K562 (cell line): Measurements from ENCODE around the gene SMIM12. TPM values are rescaled to one million over a fixed set of nuclear protein-coding genes. Genes with fewer than 3 reads are reported as not detected.

Source experiments
- ATAC-seq: fragments of 200-7000 bp; cut with Tn5 transposase; 3 replicates; pipeline ENCODE4 v1.9.1; 2020; ENCODE audit warnings: moderate library complexity
- BruUV-seq: library from RNA; stranded (reverse); fragments of 400-500 nt; replicated peaks from 2 replicates; lab custom pipeline; 2021; lab: Mats Ljungman, UMichigan
- CTCF ChIA-PET: fragments of 300-600 bp; formaldehyde crosslinking; extraction: SDS; loops from one replicate; lab custom pipeline; 2021; ENCODE audit warnings: low intra/inter-chr PET ratio; lab: Yijun Ruan, JAX
- POLR2A ChIA-PET: fragments of 300-600, 350-650 bp; sonication (Branson Sonifier 250); formaldehyde crosslinking; extraction: SDS; loops from one replicate; lab custom pipeline; 2021; ENCODE audit warnings: antibody characterized with exemption, inconsistent platforms; lab: Yijun Ruan, JAX
- DNase-seq, 4 experiments: peaks; one replicate each; pipeline versions ENCODE4 v3.0.0 to v3.0.0-alpha.2; 2011 to 2018; ENCODE audit warnings: low spot score in 3 of 4, mixed read lengths in 3 of 4; ENCODE audit errors: extremely low read depth in 1 of 4
- FAIRE-seq: peaks from 2 replicates; lab custom pipeline; 2011; peaks lifted over from hg19 to GRCh38; lab: Jason Lieb, UNC
- H2AFZ ChIP-seq: 2 replicates; pipeline ENCODE4 v1.6.0; 2011; ENCODE audit warnings: low read depth, low read length, control low read depth, inconsistent platforms
- H3K27ac ChIP-seq: fragments of 200-600 bp; 3 replicates; pipeline ENCODE4 v1.8.0; 2011; ENCODE audit warnings: low read depth, mild to moderate bottlenecking, control low read depth, inconsistent platforms, low read length, moderate library complexity, mixed read lengths; ENCODE audit errors: extremely low read depth
- H3K27me3 ChIP-seq, 2 experiments: fragments of 300-600 bp in 1 of 2; 2 replicates in 1 of 2; 3 replicates in 1 of 2; pipeline versions ENCODE4 v1.6.0 to v1.8.0; 2011; ENCODE audit warnings: inconsistent platforms in 2 of 2, low read length in 2 of 2, mild to moderate bottlenecking in 1 of 2, mixed read lengths in 1 of 2, moderate library complexity in 1 of 2; ENCODE audit not compliant: control insufficient read depth in 2 of 2, insufficient read depth in 2 of 2
- H3K36me3 ChIP-seq: fragments of 300-600 bp; 3 replicates; pipeline ENCODE4 v1.8.0; 2011; ENCODE audit warnings: mild to moderate bottlenecking, low read length, inconsistent platforms; ENCODE audit not compliant: control insufficient read depth, insufficient read depth
- H3K4me1 ChIP-seq, 2 experiments: fragments of 200-600 bp in 1 of 2; replicated peaks in 1 of 2; 2 replicates in 1 of 2; 3 replicates in 1 of 2; pipeline versions ENCODE4 v1.5.1 to v1.8.0; 2011; ENCODE audit warnings: inconsistent platforms in 2 of 2, low read length in 2 of 2, mild to moderate bottlenecking in 1 of 2, mixed read lengths in 1 of 2, moderate library complexity in 1 of 2; ENCODE audit not compliant: control insufficient read depth in 2 of 2, insufficient read depth in 2 of 2
- H3K4me2 ChIP-seq: 2 replicates; pipeline ENCODE4 v1.6.1; 2011; ENCODE audit warnings: low read length, control low read depth, inconsistent platforms, mixed read lengths; ENCODE audit not compliant: insufficient read depth
- H3K4me3 ChIP-seq: fragments of 200-600 bp; sonication (generic), shearing (Covaris generic); 2 replicates; pipeline ENCODE4 v1.5.1; 2016; ENCODE audit warnings: control low read depth, inconsistent platforms
- H3K79me2 ChIP-seq: fragments of 200-600 bp; 3 replicates; pipeline ENCODE4 v1.8.0; 2011; ENCODE audit warnings: low read length, inconsistent platforms; ENCODE audit not compliant: control insufficient read depth, insufficient read depth
- H3K9ac ChIP-seq, 2 experiments: 2 replicates each; pipeline versions ENCODE4 v1.6.0 to v1.6.1; 2011; ENCODE audit warnings: low read depth in 2 of 2, low read length in 2 of 2, control low read depth in 1 of 2, inconsistent platforms in 1 of 2, mild to moderate bottlenecking in 1 of 2, mixed read lengths in 1 of 2; ENCODE audit not compliant: insufficient read depth in 1 of 2
- H3K9me1 ChIP-seq: one replicate; pipeline ENCODE4 v1.6.0; 2011; ENCODE audit warnings: inconsistent platforms, mild to moderate bottlenecking, low read length, moderate library complexity; ENCODE audit not compliant: control insufficient read depth, insufficient read depth
- H3K9me3 ChIP-seq: replicated peaks from 2 replicates; pipeline ENCODE4 v1.5.1; 2011; ENCODE audit warnings: low read depth, low read length, inconsistent platforms; ENCODE audit not compliant: control insufficient read depth, insufficient read depth
- H4K20me1 ChIP-seq: replicated peaks from 2 replicates; pipeline ENCODE4 v1.6.1; 2011; ENCODE audit warnings: low read length, inconsistent platforms, mixed read lengths; ENCODE audit not compliant: control insufficient read depth, insufficient read depth
- ARNT ChIP-seq, 2 experiments: fragments of 450-650 bp; IDR thresholded peaks; 2 replicates each; pipeline ENCODE4 v1.6.1; 2016; ENCODE audit warnings: mild to moderate bottlenecking in 1 of 2
- CEBPB ChIP-seq: fragments of 450-650 bp; IDR thresholded peaks from 2 replicates; pipeline ENCODE4 v1.6.1; 2016; ENCODE audit warnings: missing genetic modification characterization, missing compliant biosample characterization
- HDAC2 ChIP-seq: fragments of 450-650 bp; IDR thresholded peaks from 2 replicates; pipeline ENCODE4 v1.6.1; 2016; ENCODE audit warnings: mild to moderate bottlenecking
- JUND ChIP-seq, 2 experiments: IDR thresholded peaks; 2 replicates in 1 of 2; 3 replicates in 1 of 2; pipeline ENCODE4 v1.6.1; 2011; ENCODE audit warnings: borderline replicate concordance in 2 of 2, low read depth in 2 of 2, low read length in 2 of 2, improper control_type of control experiment in 1 of 2, missing biosample characterization in 1 of 2, missing genetic modification characterization in 1 of 2, missing genetic modification reagents in 1 of 2
- MEF2D ChIP-seq: conservative IDR thresholded peaks from 2 replicates; pipeline ENCODE4 v1.6.1; 2016; ENCODE audit warnings: low read depth, missing genetic modification characterization, missing compliant biosample characterization
- MIER1 ChIP-seq: fragments of 450-650 bp; IDR thresholded peaks from 2 replicates; pipeline ENCODE4 v1.6.1; 2016; ENCODE audit warnings: antibody characterized with exemption, mild to moderate bottlenecking, low read depth
- NCOR1 ChIP-seq: fragments of 450-650 bp; IDR thresholded peaks from 2 replicates; pipeline ENCODE4 v1.6.1; 2016; ENCODE audit warnings: mild to moderate bottlenecking, moderate library complexity
- NFATC3 ChIP-seq: fragments of 450-650 bp; IDR thresholded peaks from 2 replicates; pipeline ENCODE4 v1.6.1; 2017; ENCODE audit warnings: mild to moderate bottlenecking
- NR0B1 ChIP-seq: fragments of 450-650 bp; IDR thresholded peaks from one replicate; pipeline ENCODE4 v1.6.1; 2018; ENCODE audit warnings: mild to moderate bottlenecking, moderate library complexity; ENCODE audit not compliant: partially characterized antibody
- OTX1 ChIP-seq: fragments of 450-650 bp; formaldehyde crosslinking; IDR thresholded peaks from 2 replicates; pipeline ENCODE4 v1.4.0; 2022; ENCODE audit warnings: mild to moderate bottlenecking
- PHF21A ChIP-seq: fragments of 450-650 bp; IDR thresholded peaks from 2 replicates; pipeline ENCODE4 v1.6.1; 2017; ENCODE audit warnings: low read depth, borderline replicate concordance
- STAT5A ChIP-seq: IDR thresholded peaks from 2 replicates; pipeline ENCODE4 v1.6.1; 2012; ENCODE audit warnings: low read length, inconsistent platforms, borderline replicate concordance
- TAF9B ChIP-seq: fragments of 450-650 bp; IDR thresholded peaks from 2 replicates; pipeline ENCODE4 v1.6.1; 2018; ENCODE audit warnings: mild to moderate bottlenecking; ENCODE audit not compliant: partially characterized antibody
- TAL1 ChIP-seq: fragments of 450-650 bp; IDR thresholded peaks from 2 replicates; pipeline ENCODE4 v1.6.1; 2016; ENCODE audit warnings: mild to moderate bottlenecking
- TEAD1 ChIP-seq, 2 experiments: fragments of 450-650 bp in 1 of 2; sonication (generic) in 1 of 2; formaldehyde crosslinking; IDR thresholded peaks; 2 replicates each; pipeline versions ENCODE4 v1.4.0 to v1.8.0; 2020 to 2022; ENCODE audit warnings: mild to moderate bottlenecking in 2 of 2, missing genetic modification reagents in 1 of 2
- ZNF24 ChIP-seq: fragments of 450-650 bp; IDR thresholded peaks from 2 replicates; pipeline ENCODE4 v1.6.1; 2016
- ZNF445 ChIP-seq: fragments of 250-450 bp; sonication (Bioruptor Pico); IDR thresholded peaks from 2 replicates; pipeline ENCODE4 v1.4.0; 2020; ENCODE audit warnings: low read depth, mild to moderate bottlenecking, moderate library complexity
- ZNF644 ChIP-seq: fragments of 200-800 bp; sonication (Bioruptor generic); IDR thresholded peaks from 2 replicates; pipeline ENCODE4 v1.6.1; 2016; ENCODE audit warnings: low read depth, missing genetic modification characterization, missing compliant biosample characterization
- ZNF668 ChIP-seq: fragments of 250-450 bp; sonication (Bioruptor Pico); IDR thresholded peaks from 2 replicates; pipeline ENCODE4 v1.8.0; 2022; ENCODE audit warnings: mild to moderate bottlenecking, inconsistent platforms
- WGBS: fragments of 100-300 bp; shearing (Covaris generic); methylation state at CpG from one replicate; pipeline ENCODE4 v1.1.6; 2016; ENCODE audit warnings: low coverage, mixed read lengths; ENCODE audit not compliant: insufficient coverage; ENCODE audit errors: missing lambda C conversion rate; 5-methylcytosine and 5-hydroxymethylcytosine counted together
- in situ Hi-C: fragments of 300-500 bp; cut with MboI; formaldehyde crosslinking; loops from 4 replicates; pipeline ENCODE4 v1.15.0; 2018; ENCODE audit warnings: inconsistent platforms, mixed read lengths
- intact Hi-C: fragments of 100-400 bp; cut with micrococcal nuclease; formaldehyde crosslinking; loops from 2 replicates; pipeline ENCODE4 v1.14.2; 2022
- polyA plus RNA-seq, 8 experiments: library from polyadenylated mRNA; depleted of rRNA in 4 of 8; stranded (reverse) in 5 of 8; unstranded in 3 of 8; fragments of >200 nt; fragmentation: Nextera tagmentation in 2 of 8; fragmentation: Illumina TruSeq in 1 of 8; extraction: Ambion mirVana in 2 of 8; extraction: Trizol in 1 of 8; gene quantifications; 2 replicates each; pipeline versions ENCODE4 v1.2.1 to v1.2.3, GENCODE V29; 2011 to 2014; ENCODE audit warnings: inconsistent platforms in 1 of 8, missing spikeins in 1 of 8
- total RNA-seq, 7 experiments: library from RNA; depleted of rRNA in 6 of 7; stranded (reverse); fragments of >200 nt in 6 of 7; fragmentation: Illumina TruSeq in 2 of 7; extraction: Trizol in 2 of 7; gene quantifications; 2 replicates each; pipeline versions ENCODE4 v1.2.1 to v1.2.3, GENCODE V29; 2011 to 2021; ENCODE audit warnings: low replicate concordance in 1 of 7

SMIM12 gene
- total and polyA plus RNA-seq, 9 of the 15 experiments (the other 6 are each of a cell fraction or from before 2014, with no cell fraction given): 51.7 to 112 (median 63.9) TPM

GRCh38 chr1:34845131-34845901, 14.2 kb downstream of the SMIM12 start:
- H3K9me3 ChIP-seq: no peaks in the 10 kb centered on the region
- peak overlapping the region; percentile 41 for H3K4me2 ChIP-seq
- H3K36me3 ChIP-seq: no peaks in the 10 kb centered on the region
- H2AFZ ChIP-seq: peak overlapping the region; percentile 83
- CTCF ChIA-PET: no interaction called here
- peak; percentile 90 for ATAC-seq
- FAIRE-seq: peak; percentile 93
- intact Hi-C loops (loop anchor here (1.0 kb wide), 1 partner anchor 59 kb away; no protein-coding TSS in a partner anchor), in situ Hi-C loops (loop anchor here (5.0 kb wide), 1 partner anchor 58 kb away; no protein-coding TSS in a partner anchor)
- H3K9ac ChIP-seq: peak overlapping the region; percentile 35 to 66
- peaks cover 38 to 56% of the 10 kb centered on the region in 2 experiments for H3K4me1 ChIP-seq
- POLR2A ChIA-PET: interaction anchor here (0.6 to 1.2 kb wide), 6 partner anchors 19 to 366 kb away, joined by 3 read pairs; no protein-coding TSS in a partner anchor
- no TSS peak for BruUV-seq
- peaks cover 8% of the 10 kb centered on the region for H3K9me1 ChIP-seq
- no peaks in the 10 kb centered on the region for H3K27me3 ChIP-seq
- H4K20me1 ChIP-seq: 0 out of 2 replicates have a peak, but pooled peaks cover 5% of the 10 kb centered on the region
- WGBS: 9% methylated on average over 16 of the region's 16 CpGs
- peak; percentile 69 to 92 (median 82) for DNase-seq
- no peak overlapping the region for H3K4me3 ChIP-seq
- peak overlapping the region; percentile 61 for H3K27ac ChIP-seq
- H3K79me2 ChIP-seq: no peaks in the 10 kb centered on the region
- TF ChIP-seq STAT5A (peak; percentile 42; the same call in 1 of the 2 replicates), HDAC2 (peak; percentile 60; the same call in 1 of the 2 replicates), MEF2D (no peak), NFATC3 (no peak), ZNF24 (no peak), ZNF445 (CRISPR knock-in tag) (0 out of 2 replicates have a peak, but pooled peaks have one; percentile 53), ZNF668 (CRISPR knock-in tag) (no peak), ARNT (IDR thresholded peaks at IDR 0.05) (peak in 1 of 2 experiments; percentile 51; a peak in 1 of 4 replicates), NCOR1 (0 out of 2 replicates have a peak, but pooled peaks have one; percentile 23), TEAD1 (CRISPR knock-in tag; IDR thresholded peaks at IDR 0.05) (peak in 1 of 2 experiments; percentile 30; a peak in 1 of 4 replicates), JUND (IDR thresholded peaks at IDR 0.05; ENCODE audit: borderline replicate concordance, low read depth, low read length) (peak; percentile 59; the same call in 1 of the 2 replicates), JUND (tag; IDR thresholded peaks at IDR 0.05; ENCODE audit: borderline replicate concordance, low read depth, low read length) (peak; percentile 32; the same call in 1 of the 3 replicates), TAL1 (peak; percentile 52; the same call in 1 of the 2 replicates), OTX1 (CRISPR knock-in tag) (no peak), NR0B1 (no peak), PHF21A (peak; percentile 78; the same call in 1 of the 2 replicates), MIER1 (0 out of 2 replicates have a peak, but pooled peaks have one; percentile 12), TAF9B (no peak), CEBPB (tag) (no peak), ZNF644 (tag) (peak; percentile 51; the same call in 1 of the 2 replicates)
